K562 (cell line): ENCODE results near the gene ADORA1. TPM values are rescaled to one million over a fixed set of nuclear protein-coding genes. Genes with fewer than 3 reads are reported as not detected.

Experiments used
- ATAC-seq: fragments of 200-7000 bp; cut with Tn5 transposase; 3 replicates; pipeline ENCODE4 v1.9.1; 2020; ENCODE audit warnings: moderate library complexity
- BruUV-seq: library from RNA; stranded (reverse); fragments of 400-500 nt; replicated peaks from 2 replicates; lab custom pipeline; 2021; lab: Mats Ljungman, UMichigan
- CTCF ChIA-PET: fragments of 300-600 bp; formaldehyde crosslinking; extraction: SDS; loops from one replicate; lab custom pipeline; 2021; ENCODE audit warnings: low intra/inter-chr PET ratio; lab: Yijun Ruan, JAX
- POLR2A ChIA-PET: fragments of 300-600, 350-650 bp; sonication (Branson Sonifier 250); formaldehyde crosslinking; extraction: SDS; loops from one replicate; lab custom pipeline; 2021; ENCODE audit warnings: antibody characterized with exemption, inconsistent platforms; lab: Yijun Ruan, JAX
- DNase-seq, 4 experiments: peaks; one replicate each; pipeline versions ENCODE4 v3.0.0 to v3.0.0-alpha.2; 2011 to 2018; ENCODE audit warnings: low spot score in 3 of 4, mixed read lengths in 3 of 4; ENCODE audit errors: extremely low read depth in 1 of 4
- FAIRE-seq: peaks from 2 replicates; lab custom pipeline; 2011; peaks lifted over from hg19 to GRCh38; lab: Jason Lieb, UNC
- H2AFZ ChIP-seq: 2 replicates; pipeline ENCODE4 v1.6.0; 2011; ENCODE audit warnings: low read depth, low read length, control low read depth, inconsistent platforms
- H3K27ac ChIP-seq: fragments of 200-600 bp; 3 replicates; pipeline ENCODE4 v1.8.0; 2011; ENCODE audit warnings: low read depth, mild to moderate bottlenecking, control low read depth, inconsistent platforms, low read length, moderate library complexity, mixed read lengths; ENCODE audit errors: extremely low read depth
- H3K27me3 ChIP-seq, 2 experiments: fragments of 300-600 bp in 1 of 2; 2 replicates in 1 of 2; 3 replicates in 1 of 2; pipeline versions ENCODE4 v1.6.0 to v1.8.0; 2011; ENCODE audit warnings: inconsistent platforms in 2 of 2, low read length in 2 of 2, mild to moderate bottlenecking in 1 of 2, mixed read lengths in 1 of 2, moderate library complexity in 1 of 2; ENCODE audit not compliant: control insufficient read depth in 2 of 2, insufficient read depth in 2 of 2
- H3K36me3 ChIP-seq: fragments of 300-600 bp; 3 replicates; pipeline ENCODE4 v1.8.0; 2011; ENCODE audit warnings: mild to moderate bottlenecking, low read length, inconsistent platforms; ENCODE audit not compliant: control insufficient read depth, insufficient read depth
- H3K4me1 ChIP-seq, 2 experiments: fragments of 200-600 bp in 1 of 2; replicated peaks in 1 of 2; 2 replicates in 1 of 2; 3 replicates in 1 of 2; pipeline versions ENCODE4 v1.5.1 to v1.8.0; 2011; ENCODE audit warnings: inconsistent platforms in 2 of 2, low read length in 2 of 2, mild to moderate bottlenecking in 1 of 2, mixed read lengths in 1 of 2, moderate library complexity in 1 of 2; ENCODE audit not compliant: control insufficient read depth in 2 of 2, insufficient read depth in 2 of 2
- H3K4me2 ChIP-seq: 2 replicates; pipeline ENCODE4 v1.6.1; 2011; ENCODE audit warnings: low read length, control low read depth, inconsistent platforms, mixed read lengths; ENCODE audit not compliant: insufficient read depth
- H3K4me3 ChIP-seq: fragments of 200-600 bp; sonication (generic), shearing (Covaris generic); 2 replicates; pipeline ENCODE4 v1.5.1; 2016; ENCODE audit warnings: control low read depth, inconsistent platforms
- H3K79me2 ChIP-seq: fragments of 200-600 bp; 3 replicates; pipeline ENCODE4 v1.8.0; 2011; ENCODE audit warnings: low read length, inconsistent platforms; ENCODE audit not compliant: control insufficient read depth, insufficient read depth
- H3K9ac ChIP-seq, 2 experiments: 2 replicates each; pipeline versions ENCODE4 v1.6.0 to v1.6.1; 2011; ENCODE audit warnings: low read depth in 2 of 2, low read length in 2 of 2, control low read depth in 1 of 2, inconsistent platforms in 1 of 2, mild to moderate bottlenecking in 1 of 2, mixed read lengths in 1 of 2; ENCODE audit not compliant: insufficient read depth in 1 of 2
- H3K9me1 ChIP-seq: one replicate; pipeline ENCODE4 v1.6.0; 2011; ENCODE audit warnings: inconsistent platforms, mild to moderate bottlenecking, low read length, moderate library complexity; ENCODE audit not compliant: control insufficient read depth, insufficient read depth
- H3K9me3 ChIP-seq: replicated peaks from 2 replicates; pipeline ENCODE4 v1.5.1; 2011; ENCODE audit warnings: low read depth, low read length, inconsistent platforms; ENCODE audit not compliant: control insufficient read depth, insufficient read depth
- H4K20me1 ChIP-seq: replicated peaks from 2 replicates; pipeline ENCODE4 v1.6.1; 2011; ENCODE audit warnings: low read length, inconsistent platforms, mixed read lengths; ENCODE audit not compliant: control insufficient read depth, insufficient read depth
- GABPB2 ChIP-seq: fragments of 250-450 bp; sonication (Bioruptor Pico); conservative IDR thresholded peaks from 2 replicates; pipeline ENCODE4 v1.5.1; 2021; ENCODE audit warnings: mild to moderate bottlenecking
- GTF2F1 ChIP-seq: IDR thresholded peaks from 2 replicates; pipeline ENCODE4 v1.6.1; 2011; ENCODE audit warnings: low read depth, low read length, improper control_type of control experiment
- HDAC2 ChIP-seq: fragments of 450-650 bp; IDR thresholded peaks from 2 replicates; pipeline ENCODE4 v1.6.1; 2016; ENCODE audit warnings: mild to moderate bottlenecking
- SP1 ChIP-seq: sonication (generic); formaldehyde crosslinking; IDR thresholded peaks from 2 replicates; pipeline ENCODE4 v1.8.1; 2022; ENCODE audit warnings: mild to moderate bottlenecking, missing genetic modification reagents
- ZNF324 ChIP-seq: fragments of 250-450 bp; sonication (Bioruptor Pico); IDR thresholded peaks from 2 replicates; pipeline ENCODE4 v1.4.0; 2020; ENCODE audit warnings: mild to moderate bottlenecking
- ZNF507 ChIP-seq: conservative IDR thresholded peaks from 2 replicates; pipeline ENCODE4 v1.6.1; 2017; ENCODE audit warnings: missing genetic modification characterization, missing compliant biosample characterization
- WGBS: fragments of 100-300 bp; shearing (Covaris generic); methylation state at CpG from one replicate; pipeline ENCODE4 v1.1.6; 2016; ENCODE audit warnings: low coverage, mixed read lengths; ENCODE audit not compliant: insufficient coverage; ENCODE audit errors: missing lambda C conversion rate; 5-methylcytosine and 5-hydroxymethylcytosine counted together
- in situ Hi-C: fragments of 300-500 bp; cut with MboI; formaldehyde crosslinking; loops from 4 replicates; pipeline ENCODE4 v1.15.0; 2018; ENCODE audit warnings: inconsistent platforms, mixed read lengths
- intact Hi-C: fragments of 100-400 bp; cut with micrococcal nuclease; formaldehyde crosslinking; loops from 2 replicates; pipeline ENCODE4 v1.14.2; 2022
- polyA plus RNA-seq, 8 experiments: library from polyadenylated mRNA; depleted of rRNA in 4 of 8; stranded (reverse) in 5 of 8; unstranded in 3 of 8; fragments of >200 nt; fragmentation: Nextera tagmentation in 2 of 8; fragmentation: Illumina TruSeq in 1 of 8; extraction: Ambion mirVana in 2 of 8; extraction: Trizol in 1 of 8; gene quantifications; 2 replicates each; pipeline versions ENCODE4 v1.2.1 to v1.2.3, GENCODE V29; 2011 to 2014; ENCODE audit warnings: inconsistent platforms in 1 of 8, missing spikeins in 1 of 8
- total RNA-seq, 7 experiments: library from RNA; depleted of rRNA in 6 of 7; stranded (reverse); fragments of >200 nt in 6 of 7; fragmentation: Illumina TruSeq in 2 of 7; extraction: Trizol in 2 of 7; gene quantifications; 2 replicates each; pipeline versions ENCODE4 v1.2.1 to v1.2.3, GENCODE V29; 2011 to 2021; ENCODE audit warnings: low replicate concordance in 1 of 7
- TF ChIP-seq, protein P1 (sequence below), 2 experiments: IDR thresholded peaks in 1 of 2; conservative IDR thresholded peaks in 1 of 2; 2 replicates each; pipeline ENCODE4 v1.6.1; 2016; ENCODE audit warnings: low read depth in 2 of 2, mild to moderate bottlenecking in 1 of 2, missing compliant biosample characterization in 1 of 2, missing genetic modification characterization in 1 of 2, moderate library complexity in 1 of 2
- TF ChIP-seq, protein P2 (sequence below): fragments of 250-450 bp; sonication (Bioruptor Pico); IDR thresholded peaks from 2 replicates; pipeline ENCODE4 v1.4.0; 2020
- TF ChIP-seq, protein P3 (sequence below): fragments of 450-650 bp; IDR thresholded peaks from 2 replicates; pipeline ENCODE4 v1.6.1; 2016

ADORA1 gene
- total and polyA plus RNA-seq, 9 of the 15 experiments (the other 6 are each of a cell fraction or from before 2014, with no cell fraction given) = not detected

DNA sequence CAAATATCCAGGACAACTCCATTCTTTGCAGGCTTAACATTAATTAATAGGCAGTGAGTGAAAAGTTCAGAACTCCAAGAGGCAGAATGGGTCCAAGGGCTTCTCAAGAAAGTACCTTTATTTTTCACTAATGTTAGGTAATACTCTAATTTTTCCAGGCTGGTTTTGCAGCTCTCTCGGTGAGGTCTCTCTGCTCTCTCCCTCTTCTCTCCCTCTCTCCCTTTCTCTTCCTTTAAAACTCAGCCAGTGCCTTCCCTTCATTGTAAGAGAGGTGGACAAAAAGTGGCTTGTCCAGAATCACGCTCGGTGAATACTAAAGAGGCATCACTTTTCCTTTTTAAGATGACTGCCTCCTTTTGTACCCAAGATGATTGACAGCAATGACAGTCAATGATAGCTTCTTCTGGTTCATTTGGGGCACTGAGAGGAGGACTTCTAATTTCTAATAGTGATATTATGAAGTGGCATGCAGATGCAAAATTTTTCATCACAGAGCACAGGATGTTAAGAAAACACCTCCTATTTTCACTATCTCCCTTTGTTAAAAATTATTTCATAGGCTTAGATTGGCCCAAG, 60.3 kb downstream of the ADORA1 start:
- no peak for FAIRE-seq
- 2% methylated on average over 3 of the region's 3 CpGs for WGBS
- no peak overlapping the region for H2AFZ ChIP-seq

DNA sequence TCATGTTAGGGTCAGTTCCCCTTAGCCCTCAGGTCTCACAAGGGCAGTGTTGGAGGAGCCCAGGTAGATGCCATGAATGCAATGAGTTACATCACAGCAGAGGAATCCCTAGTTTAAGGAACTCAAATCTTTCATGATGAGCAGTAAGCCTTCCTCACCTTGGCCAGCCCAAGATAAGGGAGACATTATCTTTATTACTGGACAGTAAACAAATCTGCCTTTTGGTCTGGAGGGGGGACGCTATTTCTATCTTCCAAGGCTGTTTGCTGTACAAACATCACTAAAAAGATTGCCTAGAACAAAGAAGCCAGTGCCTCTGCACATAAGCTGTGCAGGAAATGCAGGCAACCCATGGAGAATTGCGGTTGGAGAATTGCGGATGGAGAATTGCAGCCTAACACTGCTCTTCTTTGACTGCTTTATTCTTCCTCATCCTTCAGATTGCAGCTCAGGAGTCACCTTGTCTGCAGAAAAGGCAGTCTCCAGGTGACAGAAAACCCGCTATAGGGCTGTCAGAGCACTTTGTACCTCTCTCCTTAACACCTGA, 61.2 kb downstream of the ADORA1 start:
- Histone ChIP-seq H3K4me1 (no peaks in the 10 kb centered on the region), H3K4me2 (no peak overlapping the region), H3K79me2 (no peaks in the 10 kb centered on the region), H3K36me3 (no peaks in the 10 kb centered on the region), H3K9me1 (no peaks in the 10 kb centered on the region), H3K27ac (no peak overlapping the region), H3K9ac (no peak overlapping the region), H3K27me3 (peaks cover 20 to 33% of the 10 kb centered on the region in 2 experiments), H4K20me1 (no peaks in the 10 kb centered on the region), H2AFZ (no peak overlapping the region), H3K9me3 (no peaks in the 10 kb centered on the region), H3K4me3 (no peak overlapping the region)
- 6% methylated on average over 4 of the region's 4 CpGs for WGBS
- intact Hi-C loops = no loop called here
- ATAC-seq (no peak), FAIRE-seq (no peak), DNase-seq (no peak)
- POLR2A ChIA-PET = no interaction called here
- CTCF ChIA-PET = no interaction called here
- in situ Hi-C loops = no loop called here
- no TSS peak for BruUV-seq
- TF ChIP-seq GTF2F1 (no peak), ZNF324 (no peak), HDAC2 (no peak), ZNF507 (no peak), GABPB2 (CRISPR knock-in tag) (no peak)
- TF ChIP-seq, protein P1, sequence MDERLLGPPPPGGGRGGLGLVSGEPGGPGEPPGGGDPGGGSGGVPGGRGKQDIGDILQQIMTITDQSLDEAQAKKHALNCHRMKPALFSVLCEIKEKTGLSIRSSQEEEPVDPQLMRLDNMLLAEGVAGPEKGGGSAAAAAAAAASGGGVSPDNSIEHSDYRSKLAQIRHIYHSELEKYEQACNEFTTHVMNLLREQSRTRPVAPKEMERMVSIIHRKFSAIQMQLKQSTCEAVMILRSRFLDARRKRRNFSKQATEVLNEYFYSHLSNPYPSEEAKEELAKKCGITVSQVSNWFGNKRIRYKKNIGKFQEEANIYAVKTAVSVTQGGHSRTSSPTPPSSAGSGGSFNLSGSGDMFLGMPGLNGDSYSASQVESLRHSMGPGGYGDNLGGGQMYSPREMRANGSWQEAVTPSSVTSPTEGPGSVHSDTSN (CRISPR knock-in tag; IDR thresholded peaks at IDR 0.05; ENCODE audit: low read depth) = no peak
- TF ChIP-seq, protein P1 (tag; conservative IDR thresholded peaks at IDR 0.05; ENCODE audit: low read depth) = no peak
- TF ChIP-seq, protein P2, sequence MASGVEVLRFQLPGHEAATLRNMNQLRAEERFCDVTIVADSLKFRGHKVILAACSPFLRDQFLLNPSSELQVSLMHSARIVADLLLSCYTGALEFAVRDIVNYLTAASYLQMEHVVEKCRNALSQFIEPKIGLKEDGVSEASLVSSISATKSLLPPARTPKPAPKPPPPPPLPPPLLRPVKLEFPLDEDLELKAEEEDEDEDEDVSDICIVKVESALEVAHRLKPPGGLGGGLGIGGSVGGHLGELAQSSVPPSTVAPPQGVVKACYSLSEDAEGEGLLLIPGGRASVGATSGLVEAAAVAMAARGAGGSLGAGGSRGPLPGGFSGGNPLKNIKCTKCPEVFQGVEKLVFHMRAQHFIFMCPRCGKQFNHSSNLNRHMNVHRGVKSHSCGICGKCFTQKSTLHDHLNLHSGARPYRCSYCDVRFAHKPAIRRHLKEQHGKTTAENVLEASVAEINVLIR (CRISPR knock-in tag) = no peak

More for the DNA sequence above, 60.3 kb downstream of the ADORA1 start:
- Histone ChIP-seq H3K4me2 (no peak overlapping the region), H3K9ac (no peak overlapping the region), H3K79me2 (no peaks in the 10 kb centered on the region)
- in situ Hi-C loops = no loop called here
- TF ChIP-seq SP1 (CRISPR knock-in tag) = no peak
- TF ChIP-seq, protein P3, sequence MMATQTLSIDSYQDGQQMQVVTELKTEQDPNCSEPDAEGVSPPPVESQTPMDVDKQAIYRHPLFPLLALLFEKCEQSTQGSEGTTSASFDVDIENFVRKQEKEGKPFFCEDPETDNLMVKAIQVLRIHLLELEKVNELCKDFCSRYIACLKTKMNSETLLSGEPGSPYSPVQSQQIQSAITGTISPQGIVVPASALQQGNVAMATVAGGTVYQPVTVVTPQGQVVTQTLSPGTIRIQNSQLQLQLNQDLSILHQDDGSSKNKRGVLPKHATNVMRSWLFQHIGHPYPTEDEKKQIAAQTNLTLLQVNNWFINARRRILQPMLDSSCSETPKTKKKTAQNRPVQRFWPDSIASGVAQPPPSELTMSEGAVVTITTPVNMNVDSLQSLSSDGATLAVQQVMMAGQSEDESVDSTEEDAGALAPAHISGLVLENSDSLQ = peak; percentile 86
- TF ChIP-seq, all 486 proteins: peak for 1
- no peak for DNase-seq
- H3K9me3 ChIP-seq = no peaks in the 10 kb centered on the region
- POLR2A ChIA-PET = interaction anchor here (0.5 kb wide), 1 partner anchor 100 kb away, joined by 3 read pairs; no protein-coding TSS in a partner anchor
- peaks cover 20 to 42% of the 10 kb centered on the region in 2 experiments for H3K27me3 ChIP-seq
- CTCF ChIA-PET = no interaction called here
- ATAC-seq = no peak
- no peak overlapping the region for H3K27ac ChIP-seq
- no TSS peak for BruUV-seq
- H3K36me3 ChIP-seq = no peaks in the 10 kb centered on the region
- no peak overlapping the region for H3K4me3 ChIP-seq
- intact Hi-C loops = no loop called here
- H3K4me1 ChIP-seq = no peaks in the 10 kb centered on the region
- no peaks in the 10 kb centered on the region for H3K9me1 ChIP-seq
- H4K20me1 ChIP-seq = no peaks in the 10 kb centered on the region; the same call in none of the 2 replicates
